Dermis microvascular lymphatic vessel endothelial cell (primary cell): ENCODE data around the gene AGMO. TPM values are rescaled to one million over a fixed set of nuclear protein-coding genes. Genes with fewer than 3 reads are reported as not detected.

Source experiments
- DNase-seq, 2 donors: peaks; one replicate each; pipeline versions ENCODE4 v3.0.0 to v3.0.0-alpha.2; 2010; ENCODE audit warnings: low read depth in 2 of 2
- total RNA-seq: library from RNA; depleted of rRNA; stranded (reverse); fragments of >200 nt; gene quantifications from 2 replicates; pipeline ENCODE4 v1.2.1, GENCODE V29; 2014

AGMO gene
- total RNA-seq, 1 donor from 2014 or later: 1.4 TPM

DNA sequence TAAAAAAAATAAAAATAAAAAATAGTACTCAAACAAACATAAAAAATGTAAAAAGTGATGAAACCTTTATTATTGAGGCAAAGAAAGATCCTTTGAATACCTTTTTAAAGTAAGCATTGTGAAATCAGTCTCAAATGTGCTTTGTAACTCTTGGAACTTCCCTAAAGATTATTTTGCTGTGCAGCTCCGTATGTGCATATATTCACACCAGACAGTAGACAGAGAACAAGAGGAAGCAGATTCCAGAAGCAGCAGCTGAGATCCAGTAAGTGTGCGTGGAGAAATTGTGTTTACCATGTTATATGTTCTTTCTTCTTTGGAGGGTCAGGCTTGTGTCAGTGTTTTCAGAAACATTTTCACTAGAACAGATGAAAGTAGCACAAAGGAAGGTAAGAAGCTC is 324.9 kb downstream of the AGMO start:
- DNase-seq: no peak

DNA sequence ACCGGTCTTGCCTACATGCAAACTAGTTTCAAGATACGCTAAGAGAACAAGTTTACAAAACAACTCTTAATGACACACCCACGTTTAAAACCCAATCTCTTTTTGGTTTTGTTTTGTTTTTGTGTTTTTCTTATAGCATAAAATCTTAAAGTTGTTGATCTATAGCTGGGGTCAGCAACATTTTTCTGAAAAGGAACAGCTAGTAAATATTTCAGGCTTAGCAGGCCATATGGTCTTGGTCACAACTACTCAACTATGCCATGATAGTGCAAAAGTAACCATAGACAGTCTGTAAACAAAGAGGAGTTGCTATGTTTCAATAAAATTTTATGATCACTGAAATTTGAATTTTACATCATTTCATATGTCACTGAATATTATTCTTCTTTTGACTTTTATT is 327.4 kb downstream of the AGMO start:
- DNase-seq: no peak

DNA sequence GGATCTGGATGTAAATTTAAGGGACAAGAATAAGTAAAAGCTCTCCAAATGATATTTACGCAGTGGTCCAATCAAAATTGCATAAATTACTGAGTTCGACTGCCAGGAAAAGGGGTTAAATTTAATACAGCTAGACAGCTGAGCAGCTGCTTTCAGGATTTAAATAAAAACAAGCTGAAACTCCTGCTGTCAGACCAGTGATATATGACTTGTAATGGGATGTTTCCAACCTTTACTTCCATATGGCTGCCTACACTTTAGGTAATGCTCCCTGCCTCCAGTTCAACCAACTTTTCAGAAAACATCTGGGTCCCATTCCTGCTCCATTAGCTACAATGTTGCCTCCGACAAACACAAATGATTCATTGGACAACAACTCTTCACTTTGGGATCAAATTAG is 333.0 kb downstream of the AGMO start:
- DNase-seq: no peak

DNA sequence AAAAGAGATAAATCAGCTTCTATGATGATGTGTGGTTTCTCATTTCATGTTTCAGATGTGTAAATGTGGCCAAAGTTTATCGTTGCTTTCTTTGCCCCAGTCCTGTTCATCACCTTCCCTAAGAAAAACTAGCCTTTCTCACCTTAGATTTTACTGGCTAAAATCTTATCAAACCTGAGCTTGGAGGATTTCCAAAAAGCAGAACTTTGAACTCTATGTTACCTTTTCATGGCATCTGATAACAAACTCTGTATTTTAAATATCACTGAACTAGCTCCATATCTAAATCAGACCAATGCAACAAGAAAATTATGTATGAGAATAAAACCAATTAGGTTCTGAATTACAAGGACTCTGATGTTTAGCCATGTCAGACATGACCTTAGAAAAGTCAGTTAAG is 335.8 kb downstream of the AGMO start:
- DNase-seq: no peak

DNA sequence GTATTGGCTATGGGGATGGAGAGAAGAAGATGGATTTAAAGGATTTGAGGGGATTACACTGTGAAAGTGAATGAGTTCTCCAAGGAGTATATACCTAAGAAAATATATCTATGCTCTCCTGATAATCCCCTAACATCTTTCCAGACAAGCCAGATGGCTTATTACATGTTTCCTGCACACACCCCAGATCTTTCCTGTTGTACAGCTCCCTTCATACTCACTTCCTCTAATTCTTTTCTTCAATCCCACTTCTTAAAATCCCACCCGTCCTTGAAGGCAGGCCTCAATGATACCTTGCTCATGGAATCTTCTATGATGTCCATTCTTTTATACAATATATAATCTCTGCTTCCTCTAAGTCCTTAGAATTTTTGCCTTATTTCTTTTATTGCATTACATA is 342.1 kb downstream of the AGMO start:
- DNase-seq: peak in 1 of 2 donors; percentile 45

DNA sequence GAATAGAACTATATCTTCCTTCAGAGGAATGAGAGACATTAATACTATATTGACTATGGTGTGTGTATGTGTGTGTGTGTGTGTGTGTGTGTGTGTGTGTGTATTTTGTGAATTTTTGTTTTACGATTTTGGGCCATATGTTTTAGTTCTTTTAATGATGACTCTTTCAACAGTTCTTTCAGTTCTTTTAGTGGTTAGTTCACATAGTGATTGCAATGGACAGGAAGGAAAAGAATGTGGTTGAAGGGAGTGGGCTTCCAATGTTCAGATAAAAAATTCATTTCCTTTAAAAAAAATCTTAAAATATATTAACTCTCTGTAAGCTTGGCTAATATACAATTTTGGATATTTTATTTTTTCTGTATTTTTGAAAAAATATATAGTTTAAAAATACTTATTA is 343.6 kb downstream of the AGMO start:
- DNase-seq: no peak

DNA sequence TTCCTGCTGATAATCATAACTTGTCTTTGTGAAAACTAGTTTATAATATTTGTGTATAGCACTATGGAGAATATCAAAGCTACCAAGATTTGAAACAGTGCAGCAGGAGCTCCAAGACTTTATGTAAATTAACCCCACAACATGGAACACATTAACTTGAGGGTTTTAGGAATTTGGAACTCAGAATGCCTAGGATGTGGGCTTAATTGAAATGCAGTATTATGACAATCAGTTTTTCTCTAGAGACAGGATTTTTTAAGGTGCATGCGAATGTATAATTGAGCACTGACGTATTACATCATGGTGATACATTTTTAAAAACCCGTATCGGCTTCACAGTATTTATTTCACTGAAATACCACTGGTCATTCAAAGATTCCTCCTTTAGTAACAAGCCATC is 346.2 kb downstream of the AGMO start:
- DNase-seq: no peak

DNA sequence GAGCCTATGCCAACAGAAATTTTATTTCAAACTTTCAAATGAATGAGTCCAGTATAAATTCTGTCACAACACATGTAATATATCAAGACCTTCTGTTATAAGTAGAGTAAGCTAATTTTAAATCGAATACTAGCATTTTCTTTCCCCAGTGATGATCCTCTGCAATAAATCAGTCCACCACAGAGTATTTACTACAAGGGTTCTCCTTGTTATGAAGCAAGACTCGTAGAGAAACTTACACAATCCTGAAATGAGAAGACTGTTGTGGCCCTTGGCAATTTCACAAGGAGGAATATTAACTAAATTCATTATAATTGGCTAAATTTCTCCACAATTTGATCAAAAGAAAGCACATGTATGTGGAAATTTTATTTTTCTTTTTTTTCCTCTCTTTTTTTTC is 346.8 kb downstream of the AGMO start:
- DNase-seq: no peak

DNA sequence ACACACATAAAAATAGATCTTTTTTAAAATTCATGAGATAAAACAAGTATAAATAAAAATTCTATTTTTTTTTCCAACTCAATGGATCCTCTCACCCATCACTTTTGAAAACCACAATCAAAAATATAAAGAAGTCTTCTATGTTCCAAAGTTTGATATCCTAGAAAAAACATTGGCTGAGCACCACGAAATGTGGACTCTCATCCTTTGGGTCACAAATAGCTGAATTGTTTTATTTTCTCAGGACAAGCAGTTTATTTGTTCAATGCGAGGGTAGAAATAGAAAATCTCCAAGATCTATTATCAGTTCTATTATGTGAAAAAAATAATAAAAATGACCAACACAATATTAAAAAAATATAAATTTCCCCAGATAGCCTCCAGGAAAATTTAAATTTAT is 348.7 kb downstream of the AGMO start:
- no peak for DNase-seq

DNA sequence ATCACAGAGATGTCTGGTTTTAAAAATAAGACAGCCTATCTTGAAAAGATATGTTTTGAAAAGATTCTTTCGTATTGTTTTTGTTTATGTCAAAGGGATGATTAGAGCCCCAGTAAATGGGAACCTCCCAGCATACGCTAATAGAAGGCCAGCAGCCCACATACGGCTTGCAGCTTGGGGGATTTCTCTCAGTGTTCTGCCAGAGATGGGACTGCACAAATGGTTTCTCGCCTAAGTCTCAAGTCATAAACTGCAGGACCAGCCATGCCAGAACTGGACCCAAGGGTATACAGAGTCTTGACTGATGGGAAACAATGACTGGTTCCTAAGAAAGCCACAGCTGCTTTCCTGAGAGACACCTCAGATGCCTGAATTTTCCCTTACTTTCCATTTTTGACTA is 352.4 kb downstream of the AGMO start:
- DNase-seq: no peak

DNA sequence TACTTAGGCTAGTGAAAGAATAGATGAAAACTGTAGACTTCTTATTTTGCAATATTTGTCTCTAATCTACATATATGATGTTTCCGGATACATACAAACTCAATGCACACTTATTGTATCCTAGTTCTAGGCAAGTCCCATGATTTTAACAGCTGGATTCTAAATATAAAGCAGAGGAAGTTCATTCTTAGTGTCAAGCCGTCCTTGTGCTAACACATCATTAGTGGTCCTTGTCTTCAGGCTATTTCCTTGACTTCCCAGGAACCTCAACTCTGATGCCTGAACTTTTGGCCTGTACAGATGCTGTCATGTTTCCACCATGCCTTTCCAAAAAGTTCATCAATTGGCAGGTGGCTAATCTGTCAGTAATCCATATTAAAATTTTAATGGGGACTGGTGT is 357.4 kb downstream of the AGMO start:
- DNase-seq: no peak

DNA sequence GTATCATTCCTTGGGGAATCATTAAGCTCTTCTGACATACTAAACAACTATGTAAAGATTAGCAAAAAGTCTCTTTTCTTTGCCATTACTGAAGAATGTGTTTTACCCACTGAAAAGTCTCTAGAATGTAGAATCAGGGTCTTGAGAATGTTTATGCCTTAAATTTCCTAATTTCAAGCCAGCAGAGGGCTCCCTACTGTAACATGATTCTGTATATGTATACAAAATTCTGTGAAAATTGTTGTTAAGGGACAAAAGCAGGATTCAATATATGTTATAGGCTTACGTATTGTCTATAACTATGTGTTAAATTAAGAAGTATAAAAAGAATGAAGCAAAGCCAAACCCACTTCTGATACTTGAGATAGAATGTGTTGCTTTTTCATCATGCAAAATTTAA is 362.3 kb downstream of the AGMO start:
- peak; percentile 7 to 32 for DNase-seq

DNA sequence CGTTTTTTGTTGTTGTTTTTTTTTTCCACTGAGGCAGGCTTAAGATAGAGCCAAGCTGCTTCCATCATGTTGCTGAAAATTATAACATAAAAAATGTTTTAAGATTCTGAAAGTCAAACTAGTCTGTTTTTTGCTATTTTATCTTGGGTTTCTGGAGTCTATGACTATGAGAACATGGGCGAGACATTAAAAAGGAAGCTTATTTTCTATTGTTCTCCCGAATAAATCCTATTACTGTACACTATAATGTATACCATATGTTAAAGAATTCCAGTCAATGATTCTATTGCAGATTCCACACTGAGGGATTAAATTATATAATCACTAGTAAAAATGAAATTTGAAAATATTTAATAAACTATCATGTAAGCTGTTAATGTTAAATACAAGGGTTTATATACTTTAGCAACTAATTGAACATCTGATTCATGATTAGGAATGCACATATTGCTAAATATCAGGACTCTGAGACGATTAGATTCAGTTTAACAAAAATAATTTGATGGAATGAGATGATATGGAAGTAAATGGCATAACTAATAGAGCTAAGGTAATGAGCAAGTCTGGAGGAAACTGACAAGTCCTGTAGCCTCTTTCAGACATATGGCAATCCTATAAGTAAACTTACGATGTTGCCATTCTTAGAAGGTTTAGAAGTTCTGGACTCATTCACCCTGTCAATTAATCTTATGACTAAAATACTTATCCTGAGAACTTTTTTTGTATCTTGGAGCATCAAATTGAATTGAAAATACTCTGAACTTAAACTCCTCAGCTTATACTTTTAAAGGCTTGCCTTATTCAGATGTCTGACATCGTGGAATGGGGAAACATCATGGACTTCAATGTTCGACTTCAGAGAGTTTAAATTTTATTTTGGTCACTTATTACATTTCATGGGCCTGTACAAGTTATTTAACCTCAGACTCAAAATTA is 364.5 kb downstream of the AGMO start:
- no peak for DNase-seq

DNA sequence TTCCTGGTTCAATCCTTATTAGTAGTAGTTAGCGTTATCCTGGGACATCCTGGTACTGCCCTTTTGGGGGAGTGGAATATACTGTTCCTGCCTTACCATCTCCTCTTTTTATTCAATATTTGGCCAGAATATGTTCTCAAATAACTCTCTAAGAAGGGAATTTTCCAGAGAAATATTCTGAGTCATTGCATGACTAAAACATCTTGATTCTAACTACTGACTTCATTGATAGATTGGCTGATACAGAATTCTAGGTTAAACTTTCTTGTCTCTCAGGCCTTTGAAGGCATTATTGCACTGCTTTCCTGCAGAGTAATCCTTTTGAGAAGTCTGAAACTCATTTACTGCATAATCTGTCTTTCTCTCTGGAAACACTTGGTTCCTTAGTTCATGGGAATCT is 383.8 kb downstream of the AGMO start:
- no peak for DNase-seq

DNA sequence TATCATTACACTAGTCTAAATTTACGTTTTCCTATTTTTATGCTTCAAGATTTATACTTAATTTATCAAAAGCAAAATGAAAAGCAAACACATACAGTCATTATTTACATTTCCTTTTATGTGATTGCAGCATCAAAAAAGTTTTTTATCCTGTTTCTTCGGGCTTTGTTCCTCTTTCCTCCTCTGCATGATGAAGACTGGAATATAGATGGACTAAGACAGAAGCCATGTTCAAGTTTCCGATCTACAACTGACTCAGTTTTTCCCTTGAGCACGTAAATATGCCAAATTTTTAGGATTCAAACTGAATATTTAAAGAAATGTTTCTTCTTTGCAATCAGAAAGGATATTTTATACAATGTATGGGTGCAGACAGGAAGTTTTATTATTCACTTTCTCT is 385.7 kb downstream of the AGMO start:
- no peak for DNase-seq

DNA sequence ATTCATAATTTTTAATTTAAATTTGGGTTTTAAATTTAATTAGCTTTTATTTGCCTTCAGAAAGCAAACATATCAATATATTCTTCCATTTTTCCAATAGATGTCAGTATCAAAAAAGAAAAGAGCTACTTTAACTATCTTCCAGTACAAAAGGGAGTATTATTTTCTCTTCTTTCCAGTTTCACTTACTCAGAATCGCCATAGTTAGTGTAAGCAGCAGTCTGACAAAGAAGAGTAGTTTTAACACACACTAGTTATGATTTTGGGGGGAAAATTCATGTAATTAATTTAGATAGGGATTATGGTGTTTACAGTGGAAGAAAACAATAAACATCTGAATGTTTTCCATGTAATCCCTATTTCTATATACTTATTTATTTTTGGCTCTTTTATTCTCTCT is 386.7 kb downstream of the AGMO start:
- DNase-seq: no peak

DNA sequence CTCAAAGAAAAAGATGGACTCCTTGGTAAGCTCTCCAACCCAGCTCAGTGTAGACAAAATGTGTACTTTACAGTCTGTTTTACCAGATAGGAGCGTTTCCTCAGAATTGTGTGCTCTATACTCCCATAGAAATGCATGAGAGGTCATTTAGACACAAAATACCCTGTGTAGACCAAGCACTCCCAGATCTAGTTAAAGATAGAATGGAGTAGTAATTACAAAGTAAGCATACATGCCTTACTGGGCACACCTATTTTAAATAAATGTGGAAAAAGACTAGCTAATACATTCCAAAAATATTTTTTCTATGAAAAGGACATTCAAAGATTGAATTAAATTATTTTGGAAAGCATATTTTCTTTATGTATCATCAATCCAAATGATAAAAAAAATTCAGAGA is 387.3 kb downstream of the AGMO start:
- no peak for DNase-seq

DNA sequence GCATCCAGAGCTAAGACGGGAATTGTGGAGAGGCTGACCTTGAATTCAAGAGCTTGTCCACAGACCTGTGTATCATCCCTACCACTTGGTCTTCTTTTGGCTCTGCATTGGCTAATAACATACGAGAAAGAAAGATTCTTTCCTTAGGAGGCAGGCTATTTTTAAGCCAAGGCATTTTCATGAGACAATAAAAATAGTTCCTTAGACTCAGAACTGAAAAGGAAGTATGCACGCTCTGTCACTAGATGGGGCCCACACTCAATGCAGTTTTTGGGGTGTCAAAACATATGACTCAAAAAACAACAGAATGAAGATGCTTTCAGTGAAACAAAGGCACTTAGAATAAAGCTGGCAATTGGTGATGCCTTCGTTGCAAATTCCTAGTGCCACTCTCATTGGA is 393.3 kb downstream of the AGMO start:
- no peak for DNase-seq

DNA sequence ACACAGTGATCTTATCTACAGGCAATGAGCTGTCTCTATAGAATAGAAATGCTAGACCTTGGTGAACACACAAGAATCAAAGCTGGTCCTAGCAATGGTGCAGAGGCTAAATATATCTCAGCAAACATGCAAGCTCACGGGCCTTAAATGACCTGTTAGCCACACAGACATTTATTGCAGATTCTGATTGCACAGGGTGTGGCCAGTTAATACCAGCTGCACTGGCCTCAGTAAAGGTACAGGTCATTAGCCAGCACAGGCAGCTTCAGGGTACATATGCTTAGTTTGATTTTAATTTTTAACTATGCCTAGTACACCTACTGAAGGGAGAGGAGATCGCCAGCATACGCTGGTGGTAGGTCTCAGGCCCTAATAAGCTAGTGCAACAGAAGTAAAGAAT is 393.9 kb downstream of the AGMO start:
- no peak for DNase-seq

DNA sequence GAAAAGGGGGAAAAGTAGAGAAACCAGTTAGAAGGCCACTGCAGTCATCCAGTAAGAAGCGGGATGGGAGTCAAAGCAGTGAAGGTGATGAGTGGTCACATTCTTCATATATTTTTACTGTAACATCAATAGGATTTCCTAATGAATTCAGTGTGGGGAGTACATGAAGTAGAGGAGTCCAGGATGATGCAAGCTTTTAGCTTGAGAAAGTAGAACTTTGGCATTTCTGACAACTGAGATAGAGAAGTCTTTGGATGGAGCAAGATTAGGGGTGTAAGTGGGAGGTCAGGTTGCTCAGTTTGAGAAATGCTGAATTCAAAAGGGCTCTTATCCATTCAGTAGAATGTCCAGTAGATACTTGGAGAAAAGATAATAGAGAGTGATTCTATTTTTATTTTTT is 395.2 kb downstream of the AGMO start:
- DNase-seq: no peak

DNA sequence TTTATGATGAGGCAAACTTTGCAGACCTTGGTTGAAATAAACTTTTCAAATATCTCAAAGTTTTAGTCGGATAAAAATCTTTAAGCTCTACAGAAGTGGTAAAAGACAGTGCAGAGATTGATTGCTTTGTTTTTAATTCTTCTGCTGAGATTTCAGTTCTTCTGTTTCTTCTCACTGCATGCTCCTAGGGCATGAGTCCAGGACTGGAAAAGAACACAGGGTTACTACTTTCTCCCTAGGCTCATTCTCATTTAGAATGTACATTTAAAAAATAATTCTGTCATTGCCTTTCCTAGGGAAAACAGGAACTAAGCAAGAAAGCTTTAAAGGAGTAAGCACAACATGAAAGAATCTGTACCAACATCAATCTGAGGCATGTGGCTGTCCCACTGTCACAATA is 402.6 kb downstream of the AGMO start:
- peak in 1 of 2 donors; percentile 23 for DNase-seq

DNA sequence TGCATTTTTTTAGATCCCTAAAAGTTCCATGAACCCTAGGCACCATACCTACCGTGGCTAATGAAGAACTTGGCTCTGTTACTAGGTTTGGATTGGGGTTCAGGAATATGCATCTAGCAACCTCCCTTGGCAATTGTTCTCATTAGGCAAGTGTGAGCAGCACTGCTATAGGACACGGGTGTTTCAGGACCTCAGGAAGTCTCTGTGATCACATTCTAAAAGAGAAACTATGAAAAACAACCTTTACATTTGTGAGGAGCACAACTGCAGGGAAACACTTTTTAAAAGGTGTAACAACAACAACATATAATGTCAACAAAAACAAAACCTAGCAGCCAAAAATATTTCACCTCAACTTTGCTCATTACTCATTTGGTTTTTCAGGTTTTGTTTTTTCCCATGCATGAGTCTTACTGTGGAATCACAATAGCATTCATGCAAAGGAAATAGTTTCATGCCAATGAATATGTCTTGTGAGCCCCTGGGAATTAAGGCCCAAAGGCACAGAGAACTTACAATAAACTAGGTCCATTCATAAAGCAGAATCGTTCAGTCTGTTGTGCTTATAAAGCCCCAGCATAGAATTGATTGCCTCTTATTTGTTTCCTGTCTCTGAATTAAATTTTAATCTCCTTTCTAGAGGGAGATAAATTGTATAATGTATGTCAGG is 403.5 kb downstream of the AGMO start:
- DNase-seq: peak in 1 of 2 donors; percentile 85
